GM12878 (cell line): ENCODE data around the gene NCAPH2. TPM values are rescaled to one million over a fixed set of nuclear protein-coding genes. Genes with fewer than 3 reads are reported as not detected.
A peak's percentile ranks its signal among the peaks of the same experiment; 100 is the strongest.

Experiments
- ATAC-seq: fragments of 200-7000 bp; cut with Tn5 transposase; 3 replicates; pipeline ENCODE4 v1.9.1; 2020; ENCODE audit warnings: mild to moderate bottlenecking, moderate library complexity
- BruUV-seq: library from RNA; stranded (reverse); fragments of 400-500 nt; replicated peaks from 2 replicates; lab custom pipeline; 2021; lab: Mats Ljungman, UMichigan
- CTCF ChIA-PET: fragments of 300-600 bp; sonication (Branson Sonifier 250); formaldehyde crosslinking; extraction: SDS; loops from one replicate; lab custom pipeline; 2021; ENCODE audit warnings: inconsistent platforms; lab: Yijun Ruan, JAX
- POLR2A ChIA-PET: fragments of 350-600 bp; formaldehyde crosslinking; extraction: SDS; loops from one replicate; lab custom pipeline; 2021; ENCODE audit warnings: inconsistent platforms; lab: Charles Lee
- RAD21 ChIA-PET: fragments of 300-600 bp; sonication (Branson Sonifier 250); formaldehyde crosslinking; loops from one replicate; lab custom pipeline; 2023; ENCODE audit warnings: antibody characterized with exemption; ENCODE audit not compliant: unreplicated experiment; lab: Charles Lee
- SMC1A ChIA-PET: fragments of 300-600 bp; sonication (Branson Sonifier 250); formaldehyde crosslinking; loops from one replicate; lab custom pipeline; 2023; ENCODE audit not compliant: unreplicated experiment, uncharacterized antibody; lab: Charles Lee
- DNase-seq: peaks from one replicate; pipeline ENCODE4 v3.0.0-alpha.2; 2011; ENCODE audit warnings: low read depth, low spot score
- FAIRE-seq: peaks from 3 replicates; lab custom pipeline; 2011; peaks lifted over from hg19 to GRCh38; lab: Jason Lieb, UNC
- H2AFZ ChIP-seq: 2 replicates; pipeline ENCODE4 v1.6.0; 2011; ENCODE audit warnings: low read depth, low read length, control low read depth; ENCODE audit not compliant: control insufficient read depth
- H3K27ac ChIP-seq: 2 replicates; pipeline ENCODE4 v1.5.1; 2011; ENCODE audit warnings: control low read depth; ENCODE audit not compliant: control insufficient read depth, insufficient read depth
- H3K27me3 ChIP-seq, 2 experiments: replicated peaks in 1 of 2; 2 replicates each; pipeline versions ENCODE4 v1.6.0 to v1.6.1; 2011; ENCODE audit warnings: low read length in 1 of 2; ENCODE audit not compliant: control insufficient read depth in 2 of 2, insufficient read depth in 2 of 2
- H3K36me3 ChIP-seq, 2 experiments: 2 replicates each; pipeline ENCODE4 v1.5.1; 2011; ENCODE audit warnings: low read length in 1 of 2; ENCODE audit not compliant: control insufficient read depth in 2 of 2, insufficient read depth in 2 of 2
- H3K4me1 ChIP-seq: 2 replicates; pipeline ENCODE4 v1.6.1; 2011; ENCODE audit warnings: mild to moderate bottlenecking, low read length, moderate library complexity, mixed read lengths; ENCODE audit not compliant: control insufficient read depth, insufficient read depth
- H3K4me2 ChIP-seq: 2 replicates; pipeline ENCODE4 v1.6.0; 2011; ENCODE audit warnings: control low read depth; ENCODE audit not compliant: control insufficient read depth, insufficient read depth
- H3K4me3 ChIP-seq: fragments of 200-600 bp; sonication (generic); 2 replicates; pipeline ENCODE4 v1.5.1; 2016
- H3K79me2 ChIP-seq: 2 replicates; pipeline ENCODE4 v1.6.0; 2011; ENCODE audit warnings: low read length; ENCODE audit not compliant: control insufficient read depth, insufficient read depth
- H3K9ac ChIP-seq: 2 replicates; pipeline ENCODE4 v1.8.0; 2011; ENCODE audit warnings: low read length, control low read depth, mixed read lengths; ENCODE audit not compliant: control insufficient read depth, insufficient read depth
- H3K9me3 ChIP-seq: replicated peaks from 3 replicates; pipeline ENCODE4 v1.5.1; 2011; ENCODE audit warnings: mild to moderate bottlenecking, low read length; ENCODE audit not compliant: control insufficient read depth, insufficient read depth
- H4K20me1 ChIP-seq: 2 replicates; pipeline ENCODE4 v1.6.0; 2011; ENCODE audit not compliant: control insufficient read depth, insufficient read depth
- BMI1 ChIP-seq: fragments of 450-650 bp; IDR thresholded peaks from 2 replicates; pipeline ENCODE4 v1.6.1; 2016; ENCODE audit warnings: mild to moderate bottlenecking, moderate library complexity, borderline replicate concordance
- EED ChIP-seq: sonication (generic); IDR thresholded peaks from 2 replicates; pipeline ENCODE4 v1.6.1; 2016; ENCODE audit warnings: antibody characterized with exemption, low read depth
- JUNB ChIP-seq: IDR thresholded peaks from 2 replicates; pipeline ENCODE4 v1.6.1; 2016; ENCODE audit warnings: antibody characterized with exemption, mild to moderate bottlenecking
- KDM1A ChIP-seq: fragments of 200-600 bp; sonication (generic); IDR thresholded peaks from 2 replicates; pipeline ENCODE4 v1.6.1; 2016; ENCODE audit warnings: borderline replicate concordance
- MEF2A ChIP-seq: IDR thresholded peaks from 2 replicates; pipeline ENCODE4 v1.6.1; 2011; ENCODE audit warnings: low read depth, mild to moderate bottlenecking, low read length, moderate library complexity; ENCODE audit not compliant: insufficient read depth
- NFIC ChIP-seq: IDR thresholded peaks from 2 replicates; pipeline ENCODE4 v1.6.1; 2012; ENCODE audit warnings: low read depth, mild to moderate bottlenecking, inconsistent platforms, low read length, moderate library complexity
- NR2C2 ChIP-seq: IDR thresholded peaks from 2 replicates; pipeline ENCODE4 v1.6.1; 2011; ENCODE audit warnings: borderline replicate concordance, low read depth; ENCODE audit not compliant: control insufficient read depth, insufficient read length
- POLR2A ChIP-seq: IDR thresholded peaks from 2 replicates; pipeline ENCODE4 v1.6.1; 2011; ENCODE audit warnings: low read depth, mild to moderate bottlenecking, low read length
- RUNX3 ChIP-seq: IDR thresholded peaks from 2 replicates; pipeline ENCODE4 v1.6.1; 2012; ENCODE audit warnings: low read length, inconsistent platforms
- SREBF2 ChIP-seq: IDR thresholded peaks from 2 replicates; pipeline ENCODE4 v1.6.1; 2012; ENCODE audit warnings: mild to moderate bottlenecking, low read length
- ZBED1 ChIP-seq: IDR thresholded peaks from 2 replicates; pipeline ENCODE4 v1.6.1; 2016; ENCODE audit warnings: borderline replicate concordance
- ZSCAN29 ChIP-seq: fragments of 450-650 bp; IDR thresholded peaks from 2 replicates; pipeline ENCODE4 v1.6.1; 2017; ENCODE audit warnings: mild to moderate bottlenecking, moderate library complexity
- whole genome bisulfite sequencing: methylation state at CpG from one replicate; pipeline ENCODE4 v1.1.6; 2016; ENCODE audit warnings: low lambda C conversion rate; ENCODE audit not compliant: insufficient replicate concordance, insufficient coverage; ENCODE audit errors: missing lambda C conversion rate; 5-methylcytosine and 5-hydroxymethylcytosine counted together
- in situ Hi-C: fragments of 300-500 bp; cut with MboI; formaldehyde crosslinking; loops from 9 replicates; pipeline ENCODE4 v1.14.3; 2018; ENCODE audit warnings: mixed read lengths
- intact Hi-C: fragments of 100-400 bp; cut with micrococcal nuclease; formaldehyde crosslinking; loops from one replicate; pipeline ENCODE4 v1.14.2; 2022; ENCODE audit not compliant: unreplicated experiment
- polyA plus RNA-seq, 11 experiments: library from polyadenylated mRNA; depleted of rRNA in 4 of 11; unstranded in 6 of 11; stranded (reverse) in 5 of 11; fragments of >200 nt; fragmentation: Nextera tagmentation in 4 of 11; fragmentation: Illumina TruSeq in 1 of 11; extraction: Ambion mirVana in 4 of 11; extraction: Trizol in 1 of 11; gene quantifications; 1 replicate in 1 of 11; 2 replicates in 10 of 11; pipeline versions ENCODE4 v1.2.1 to v1.2.3, GENCODE V29; 2011 to 2016; ENCODE audit warnings: inconsistent platforms in 2 of 11, missing spikeins in 2 of 11, low read depth in 1 of 11
- total RNA-seq, 4 experiments: library from RNA; depleted of rRNA in 3 of 4; stranded (reverse); fragments of >200 nt in 3 of 4; fragmentation: Illumina TruSeq in 1 of 4; extraction: Trizol in 1 of 4; gene quantifications; 2 replicates each; pipeline versions ENCODE4 v1.2.1 to v1.2.3, GENCODE V29; 2013 to 2021
- TF ChIP-seq, protein P1 (sequence below): IDR thresholded peaks from 2 replicates; pipeline ENCODE4 v1.6.1; 2012; ENCODE audit warnings: low read depth, low read length, improper control_type of control experiment
- TF ChIP-seq, protein P2 (sequence below): fragments of 450-650 bp; IDR thresholded peaks from 2 replicates; pipeline ENCODE4 v1.6.1; 2016; ENCODE audit warnings: mild to moderate bottlenecking
- TF ChIP-seq, protein P3 (sequence below): fragments of 150-350 bp; IDR thresholded peaks from 2 replicates; pipeline ENCODE4 v1.6.1; 2016; ENCODE audit warnings: low read depth, low read length
- TF ChIP-seq, protein P4 (sequence below): IDR thresholded peaks from 2 replicates; pipeline ENCODE4 v1.6.1; 2012; ENCODE audit warnings: low read length, inconsistent platforms

NCAPH2 gene
- total and polyA plus RNA-seq, 10 of the 15 experiments (the other 5 are each of a cell fraction or from before 2014, with no cell fraction given): 5.0 to 110 (median 59.9) TPM

GRCh38 chr22:50540381-50540780 lies 32.4 kb downstream of the NCAPH2 start:
- Histone ChIP-seq H3K4me1 (peaks cover 64% of the 10 kb centered on the region), H3K79me2 (peaks cover 9% of the 10 kb centered on the region), H3K9me3 (no peaks in the 10 kb centered on the region), H2AFZ (no peak overlapping the region), H3K27ac (peak overlapping the region; percentile 100), H4K20me1 (no peaks in the 10 kb centered on the region), H3K36me3 (no peaks in the 10 kb centered on the region), H3K4me2 (peak overlapping the region; percentile 70), H3K27me3 (no peaks in the 10 kb centered on the region), H3K9ac (peak overlapping the region; percentile 97), H3K4me3 (0 out of 2 replicates have a peak overlapping the region, but pooled peaks have one; percentile 22)
- BruUV-seq: no TSS peak
- DNase-seq (no peak), ATAC-seq (no peak), FAIRE-seq (no peak)
- in situ Hi-C loops: no loop called here
- ChIA-PET RAD21 (interaction anchor here (1.0 to 6.1 kb wide), 8 partner anchors 7 to 81 kb away, joined by 3 to 106 read pairs (median 6); partner anchors contain the start of genes LMF2, NCAPH2, SCO2 and TYMP), POLR2A (interaction anchor here (0.7 to 10.0 kb wide), 10 partner anchors 8 to 349 kb away, joined by 3 to 232 read pairs (median 8); partner anchors contain the start of genes CHKB, LMF2, NCAPH2 and SCO2), CTCF (interaction anchor here (0.6 to 3.6 kb wide), 9 partner anchors 10 to 81 kb away, joined by 3 to 37 read pairs (median 5); partner anchors contain the start of genes SCO2, SYCE3 and TYMP), SMC1A (interaction anchor here (2.1 to 3.7 kb wide), 4 partner anchors 8 to 80 kb away, joined by 7 to 58 read pairs (median 16); partner anchors contain the start of genes SCO2 and TYMP)
- 41% methylated on average over 10 of the region's 10 CpGs for WGBS
- intact Hi-C loops: loop anchor here (5.0 kb wide), 1 partner anchor 82 kb away; no protein-coding TSS in a partner anchor
- TF ChIP-seq, protein P1, sequence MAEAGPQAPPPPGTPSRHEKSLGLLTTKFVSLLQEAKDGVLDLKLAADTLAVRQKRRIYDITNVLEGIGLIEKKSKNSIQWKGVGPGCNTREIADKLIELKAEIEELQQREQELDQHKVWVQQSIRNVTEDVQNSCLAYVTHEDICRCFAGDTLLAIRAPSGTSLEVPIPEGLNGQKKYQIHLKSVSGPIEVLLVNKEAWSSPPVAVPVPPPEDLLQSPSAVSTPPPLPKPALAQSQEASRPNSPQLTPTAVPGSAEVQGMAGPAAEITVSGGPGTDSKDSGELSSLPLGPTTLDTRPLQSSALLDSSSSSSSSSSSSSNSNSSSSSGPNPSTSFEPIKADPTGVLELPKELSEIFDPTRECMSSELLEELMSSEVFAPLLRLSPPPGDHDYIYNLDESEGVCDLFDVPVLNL: no peak
- no peak for TF ChIP-seq ZBED1
- TF ChIP-seq SREBF2: no peak
- TF ChIP-seq ZSCAN29: no peak
- no peak for TF ChIP-seq RUNX3
- TF ChIP-seq POLR2A: no peak
- TF ChIP-seq, protein P2, sequence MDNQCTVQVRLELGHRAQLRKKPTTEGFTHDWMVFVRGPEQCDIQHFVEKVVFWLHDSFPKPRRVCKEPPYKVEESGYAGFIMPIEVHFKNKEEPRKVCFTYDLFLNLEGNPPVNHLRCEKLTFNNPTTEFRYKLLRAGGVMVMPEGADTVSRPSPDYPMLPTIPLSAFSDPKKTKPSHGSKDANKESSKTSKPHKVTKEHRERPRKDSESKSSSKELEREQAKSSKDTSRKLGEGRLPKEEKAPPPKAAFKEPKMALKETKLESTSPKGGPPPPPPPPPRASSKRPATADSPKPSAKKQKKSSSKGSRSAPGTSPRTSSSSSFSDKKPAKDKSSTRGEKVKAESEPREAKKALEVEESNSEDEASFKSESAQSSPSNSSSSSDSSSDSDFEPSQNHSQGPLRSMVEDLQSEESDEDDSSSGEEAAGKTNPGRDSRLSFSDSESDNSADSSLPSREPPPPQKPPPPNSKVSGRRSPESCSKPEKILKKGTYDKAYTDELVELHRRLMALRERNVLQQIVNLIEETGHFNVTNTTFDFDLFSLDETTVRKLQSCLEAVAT: no peak
- TF ChIP-seq NFIC: no peak
- TF ChIP-seq, protein P3, sequence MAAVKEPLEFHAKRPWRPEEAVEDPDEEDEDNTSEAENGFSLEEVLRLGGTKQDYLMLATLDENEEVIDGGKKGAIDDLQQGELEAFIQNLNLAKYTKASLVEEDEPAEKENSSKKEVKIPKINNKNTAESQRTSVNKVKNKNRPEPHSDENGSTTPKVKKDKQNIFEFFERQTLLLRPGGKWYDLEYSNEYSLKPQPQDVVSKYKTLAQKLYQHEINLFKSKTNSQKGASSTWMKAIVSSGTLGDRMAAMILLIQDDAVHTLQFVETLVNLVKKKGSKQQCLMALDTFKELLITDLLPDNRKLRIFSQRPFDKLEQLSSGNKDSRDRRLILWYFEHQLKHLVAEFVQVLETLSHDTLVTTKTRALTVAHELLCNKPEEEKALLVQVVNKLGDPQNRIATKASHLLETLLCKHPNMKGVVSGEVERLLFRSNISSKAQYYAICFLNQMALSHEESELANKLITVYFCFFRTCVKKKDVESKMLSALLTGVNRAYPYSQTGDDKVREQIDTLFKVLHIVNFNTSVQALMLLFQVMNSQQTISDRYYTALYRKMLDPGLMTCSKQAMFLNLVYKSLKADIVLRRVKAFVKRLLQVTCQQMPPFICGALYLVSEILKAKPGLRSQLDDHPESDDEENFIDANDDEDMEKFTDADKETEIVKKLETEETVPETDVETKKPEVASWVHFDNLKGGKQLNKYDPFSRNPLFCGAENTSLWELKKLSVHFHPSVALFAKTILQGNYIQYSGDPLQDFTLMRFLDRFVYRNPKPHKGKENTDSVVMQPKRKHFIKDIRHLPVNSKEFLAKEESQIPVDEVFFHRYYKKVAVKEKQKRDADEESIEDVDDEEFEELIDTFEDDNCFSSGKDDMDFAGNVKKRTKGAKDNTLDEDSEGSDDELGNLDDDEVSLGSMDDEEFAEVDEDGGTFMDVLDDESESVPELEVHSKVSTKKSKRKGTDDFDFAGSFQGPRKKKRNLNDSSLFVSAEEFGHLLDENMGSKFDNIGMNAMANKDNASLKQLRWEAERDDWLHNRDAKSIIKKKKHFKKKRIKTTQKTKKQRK: no peak
- TF ChIP-seq EED: no peak
- no peak for TF ChIP-seq MEF2A
- TF ChIP-seq, protein P4, sequence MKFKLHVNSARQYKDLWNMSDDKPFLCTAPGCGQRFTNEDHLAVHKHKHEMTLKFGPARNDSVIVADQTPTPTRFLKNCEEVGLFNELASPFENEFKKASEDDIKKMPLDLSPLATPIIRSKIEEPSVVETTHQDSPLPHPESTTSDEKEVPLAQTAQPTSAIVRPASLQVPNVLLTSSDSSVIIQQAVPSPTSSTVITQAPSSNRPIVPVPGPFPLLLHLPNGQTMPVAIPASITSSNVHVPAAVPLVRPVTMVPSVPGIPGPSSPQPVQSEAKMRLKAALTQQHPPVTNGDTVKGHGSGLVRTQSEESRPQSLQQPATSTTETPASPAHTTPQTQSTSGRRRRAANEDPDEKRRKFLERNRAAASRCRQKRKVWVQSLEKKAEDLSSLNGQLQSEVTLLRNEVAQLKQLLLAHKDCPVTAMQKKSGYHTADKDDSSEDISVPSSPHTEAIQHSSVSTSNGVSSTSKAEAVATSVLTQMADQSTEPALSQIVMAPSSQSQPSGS: no peak
- no peak for TF ChIP-seq JUNB
- no peak for TF ChIP-seq KDM1A
- TF ChIP-seq BMI1: no peak
- TF ChIP-seq NR2C2: no peak
